H1 (cell line): Measurements from ENCODE around the gene MGMT. TPM values are rescaled to one million over a fixed set of nuclear protein-coding genes. Genes with fewer than 3 reads are reported as not detected.

Source experiments
- CTCF ChIA-PET: fragments of 300-600 bp; sonication (Branson Sonifier 250); formaldehyde crosslinking; loops from one replicate; lab custom pipeline; 2021; ENCODE audit not compliant: partially characterized antibody; lab: Charles Lee
- POLR2A ChIA-PET: fragments of 300-600 bp; sonication (Branson Sonifier 250); formaldehyde crosslinking; loops from one replicate; lab custom pipeline; 2021; ENCODE audit warnings: inconsistent platforms; ENCODE audit not compliant: partially characterized antibody; lab: Charles Lee
- DNase-seq, 2 experiments: peaks; one replicate each; pipeline versions ENCODE4 v3.0.0 to v3.0.0-alpha.2; 2010 to 2022; ENCODE audit warnings: low spot score in 2 of 2, low read depth in 1 of 2, mixed read lengths in 1 of 2
- FAIRE-seq: peaks from 2 replicates; lab custom pipeline; 2011; peaks lifted over from hg19 to GRCh38; lab: Jason Lieb, UNC
- H2AFZ ChIP-seq: 2 replicates; pipeline ENCODE4 v1.8.1; 2012; ENCODE audit warnings: low read length, inconsistent platforms
- H2AK5ac ChIP-seq: 2 replicates; pipeline ENCODE4 v1.6.1; 2013; ENCODE audit warnings: low read depth, low read length
- H2BK120ac ChIP-seq: replicated peaks from 2 replicates; pipeline ENCODE3; 2013; ENCODE audit warnings: low read depth, low read length, inconsistent platforms
- H2BK12ac ChIP-seq: 2 replicates; pipeline ENCODE4 v1.6.1; 2013; ENCODE audit warnings: low read depth, low read length
- H2BK15ac ChIP-seq: 2 replicates; pipeline ENCODE4 v1.6.1; 2013; ENCODE audit warnings: low read length
- H2BK20ac ChIP-seq: 2 replicates; pipeline ENCODE4 v1.6.1; 2013; ENCODE audit warnings: low read length
- H2BK5ac ChIP-seq: 2 replicates; pipeline ENCODE4 v1.6.1; 2013; ENCODE audit warnings: low read depth, low read length
- H3K14ac ChIP-seq: 2 replicates; pipeline ENCODE4 v1.6.1; 2013; ENCODE audit warnings: inconsistent platforms; ENCODE audit not compliant: insufficient read length
- H3K18ac ChIP-seq: 2 replicates; pipeline ENCODE4 v1.6.1; 2013; ENCODE audit warnings: low read length; ENCODE audit errors: extremely low read depth
- H3K23ac ChIP-seq: 2 replicates; pipeline ENCODE4 v1.6.1; 2013; ENCODE audit warnings: inconsistent platforms; ENCODE audit not compliant: insufficient read length
- H3K23me2 ChIP-seq: 2 replicates; pipeline ENCODE4 v1.6.1; 2013; ENCODE audit warnings: low read depth, low read length
- H3K27ac ChIP-seq: 2 replicates; pipeline ENCODE4 v1.6.1; 2011; ENCODE audit warnings: low read depth, low read length, inconsistent platforms
- H3K27me3 ChIP-seq, 4 experiments: replicated peaks in 1 of 4; 1 replicate in 1 of 4; 2 replicates in 3 of 4; pipeline versions ENCODE4 v1.6.1 to v1.8.1; 2011 to 2013; ENCODE audit warnings: low read length in 3 of 4, mild to moderate bottlenecking in 3 of 4, inconsistent platforms in 2 of 4, mixed read lengths in 2 of 4, moderate library complexity in 1 of 4; ENCODE audit not compliant: control insufficient read depth in 3 of 4, insufficient read depth in 3 of 4; ENCODE audit errors: extremely low read depth in 1 of 4
- H3K36me3 ChIP-seq, 4 experiments: 2 replicates each; pipeline versions ENCODE4 v1.6.1 to v1.8.1; 2011 to 2013; ENCODE audit warnings: mild to moderate bottlenecking in 4 of 4, low read length in 3 of 4, moderate library complexity in 2 of 4, control low read depth in 1 of 4, inconsistent platforms in 1 of 4; ENCODE audit not compliant: insufficient read depth in 4 of 4, control insufficient read depth in 2 of 4
- H3K4ac ChIP-seq: replicated peaks from 2 replicates; pipeline ENCODE3; 2013; ENCODE audit warnings: low read length, low read depth, mixed read lengths, inconsistent platforms; ENCODE audit not compliant: insufficient read length
- H3K4me1 ChIP-seq, 4 experiments: replicated peaks in 1 of 4; 1 replicate in 1 of 4; 2 replicates in 3 of 4; pipeline versions ENCODE4 v1.6.1 to v1.8.1; 2011 to 2013; ENCODE audit warnings: low read length in 3 of 4, inconsistent platforms in 2 of 4, mixed read lengths in 1 of 4; ENCODE audit not compliant: insufficient read depth in 4 of 4, control insufficient read depth in 3 of 4
- H3K4me2 ChIP-seq, 2 experiments: 2 replicates each; pipeline versions ENCODE4 v1.6.1 to v1.8.1; 2011 to 2013; ENCODE audit warnings: low read depth in 2 of 2, low read length in 2 of 2, control low read depth in 1 of 2, inconsistent platforms in 1 of 2, mild to moderate bottlenecking in 1 of 2; ENCODE audit not compliant: insufficient read depth in 1 of 2
- H3K4me3 ChIP-seq, 4 experiments: fragments of 200-600, 300-600 bp in 1 of 4; sonication (generic), shearing (Covaris generic), sonication (Bioruptor Twin) in 1 of 4; 2 replicates each; pipeline versions ENCODE4 v1.5.1 to v1.8.1; 2011 to 2016; ENCODE audit warnings: low read length in 4 of 4, low read depth in 3 of 4, control low read depth in 2 of 4, inconsistent platforms in 2 of 4, mild to moderate bottlenecking in 2 of 4, mixed read lengths in 1 of 4, moderate library complexity in 1 of 4; ENCODE audit not compliant: insufficient read depth in 2 of 4; ENCODE audit errors: extremely low read depth in 1 of 4
- H3K56ac ChIP-seq: replicated peaks from 2 replicates; pipeline ENCODE3; 2013; ENCODE audit warnings: low read depth, mild to moderate bottlenecking, mixed read lengths, low read length, inconsistent platforms; ENCODE audit not compliant: insufficient read length
- H3K79me1 ChIP-seq: 2 replicates; pipeline ENCODE4 v1.6.1; 2013; ENCODE audit warnings: low read depth, low read length, control low read depth
- H3K79me2 ChIP-seq, 2 experiments: 2 replicates each; pipeline versions ENCODE4 v1.6.1 to v1.8.1; 2012 to 2013; ENCODE audit warnings: low read length in 2 of 2, mild to moderate bottlenecking in 2 of 2, inconsistent platforms in 1 of 2; ENCODE audit not compliant: insufficient read depth in 2 of 2, control insufficient read depth in 1 of 2
- H3K9ac ChIP-seq, 4 experiments: replicated peaks in 1 of 4; 1 replicate in 1 of 4; 2 replicates in 3 of 4; pipeline versions ENCODE4 v1.6.1 to v1.8.1; 2011 to 2013; ENCODE audit warnings: low read depth in 3 of 4, low read length in 3 of 4, control low read depth in 2 of 4, mild to moderate bottlenecking in 2 of 4, moderate library complexity in 2 of 4, inconsistent platforms in 1 of 4; ENCODE audit errors: extremely low read depth in 1 of 4
- H3K9me3 ChIP-seq, 2 experiments: 2 replicates each; pipeline versions ENCODE4 v1.6.1 to v1.8.1; 2012 to 2013; ENCODE audit warnings: mild to moderate bottlenecking in 2 of 2, moderate library complexity in 2 of 2, control low read depth in 1 of 2, inconsistent platforms in 1 of 2, low read depth in 1 of 2, low read length in 1 of 2, mixed read lengths in 1 of 2; ENCODE audit not compliant: insufficient read depth in 2 of 2
- H4K20me1 ChIP-seq, 2 experiments: replicated peaks in 1 of 2; 2 replicates each; pipeline versions ENCODE3 to v1.8.1; 2011 to 2013; ENCODE audit warnings: inconsistent platforms in 2 of 2, low read length in 2 of 2, mild to moderate bottlenecking in 1 of 2; ENCODE audit not compliant: insufficient read depth in 2 of 2, control insufficient read depth in 1 of 2
- H4K5ac ChIP-seq: 2 replicates; pipeline ENCODE4 v1.6.1; 2013; ENCODE audit warnings: low read length, low read depth, mixed read lengths, inconsistent platforms; ENCODE audit not compliant: insufficient read length
- H4K8ac ChIP-seq: 2 replicates; pipeline ENCODE4 v1.8.0; 2013; ENCODE audit warnings: mild to moderate bottlenecking, moderate library complexity, low read length, inconsistent platforms; ENCODE audit not compliant: insufficient read depth; ENCODE audit errors: extremely low read depth
- H4K91ac ChIP-seq: replicated peaks from 2 replicates; pipeline ENCODE3; 2013; ENCODE audit warnings: low read length, mixed read lengths, inconsistent platforms; ENCODE audit not compliant: insufficient read length
- BACH1 ChIP-seq: IDR thresholded peaks from 2 replicates; pipeline ENCODE4 v1.6.1; 2012; ENCODE audit warnings: low read length, improper control_type of control experiment
- CTBP2 ChIP-seq: IDR thresholded peaks from 2 replicates; pipeline ENCODE4 v1.7.0; 2011; ENCODE audit warnings: borderline replicate concordance, mild to moderate bottlenecking, moderate library complexity, mixed read lengths, low read length; ENCODE audit not compliant: insufficient read depth, insufficient read length
- GTF2F1 ChIP-seq: IDR thresholded peaks from 2 replicates; pipeline ENCODE4 v1.6.1; 2012; ENCODE audit warnings: low read depth, low read length, improper control_type of control experiment, borderline replicate concordance
- MAX ChIP-seq: IDR thresholded peaks from 2 replicates; pipeline ENCODE4 v1.6.1; 2012; ENCODE audit warnings: inconsistent platforms
- NRF1 ChIP-seq: IDR thresholded peaks from 2 replicates; pipeline ENCODE4 v1.6.1; 2011; ENCODE audit warnings: mild to moderate bottlenecking, low read depth, low read length, improper control_type of control experiment
- SP1 ChIP-seq: IDR thresholded peaks from 2 replicates; pipeline ENCODE4 v1.6.1; 2011; ENCODE audit warnings: low read depth, low read length
- SRF ChIP-seq: IDR thresholded peaks from 2 replicates; pipeline ENCODE4 v1.6.1; 2011; ENCODE audit warnings: mild to moderate bottlenecking, low read depth, low read length, moderate library complexity
- SUZ12 ChIP-seq: fragments of 200-600 bp; sonication (generic); IDR thresholded peaks from 2 replicates; pipeline ENCODE4 v1.6.1; 2012; ENCODE audit warnings: mild to moderate bottlenecking, inconsistent platforms, low read length, moderate library complexity, mixed read lengths
- TBP ChIP-seq: IDR thresholded peaks from 2 replicates; pipeline ENCODE4 v1.6.1; 2011; ENCODE audit warnings: low read depth, low read length, improper control_type of control experiment
- TEAD4 ChIP-seq: IDR thresholded peaks from 2 replicates; pipeline ENCODE4 v1.6.1; 2012; ENCODE audit warnings: low read depth, low read length, inconsistent platforms, mixed read lengths
- YY1 ChIP-seq: IDR thresholded peaks from 2 replicates; pipeline ENCODE4 v1.6.1; 2011; ENCODE audit warnings: low read depth, mild to moderate bottlenecking, low read length
- WGBS, 2 experiments: shearing (Covaris generic) in 1 of 2; methylation state at CpG; one replicate each; pipeline versions ENCODE4 v1.1.6 to v1.1.7; 2013 to 2015; ENCODE audit warnings: low lambda C conversion rate in 2 of 2, mixed read lengths in 2 of 2, inconsistent platforms in 1 of 2, low coverage in 1 of 2, missing lambda C conversion rate in 1 of 2; ENCODE audit not compliant: insufficient replicate concordance in 2 of 2, insufficient coverage in 1 of 2, insufficient read length in 1 of 2; ENCODE audit errors: extremely low coverage in 1 of 2, missing lambda C conversion rate in 1 of 2; 5-methylcytosine and 5-hydroxymethylcytosine counted together
- polyA plus RNA-seq, 7 experiments: library from polyadenylated mRNA; depleted of rRNA in 3 of 7; stranded (reverse) in 5 of 7; unstranded in 2 of 7; fragments of >200 nt in 5 of 7; fragments of 200-250 nt in 2 of 7; gene quantifications; 1 replicate in 5 of 7; 2 replicates in 1 of 7; 4 replicates in 1 of 7; pipeline versions ENCODE4 v1.2.1 to v1.2.3, GENCODE V29; 2011 to 2013; ENCODE audit warnings: missing spikeins in 2 of 7, mixed read lengths in 2 of 7
- total RNA-seq: library from RNA; stranded (reverse); fragmentation: NEBNext Ultra II Directional; extraction: Animal tissue kit (Norgen Biotek cat#: 25700); gene quantifications from 2 replicates; pipeline ENCODE4 v1.2.1, GENCODE V29; 2021

The MGMT gene
- total and polyA plus RNA-seq, 2 of the 8 experiments (the other 6 are each of a cell fraction or from before 2014, with no cell fraction given): 9.9 to 10.7 TPM

GRCh38 chr10:129772468-129773358, 305.7 kb downstream of the MGMT start:
- H2AK5ac ChIP-seq: no peak overlapping the region
- TF ChIP-seq TBP: no peak
- no peak for TF ChIP-seq GTF2F1
- no peak for TF ChIP-seq TEAD4
- no peak for TF ChIP-seq SUZ12
- no peak for TF ChIP-seq YY1
- no peak for TF ChIP-seq MAX
- no peak for TF ChIP-seq BACH1
- no peak for TF ChIP-seq CTBP2
- no peak for TF ChIP-seq SRF
- TF ChIP-seq NRF1: no peak
- no peak for TF ChIP-seq SP1

More at GRCh38 chr10:129772468-129773358, 305.7 kb downstream of the MGMT start:
- Histone ChIP-seq H4K8ac (no peak overlapping the region), H3K27me3 (no peaks in the 10 kb centered on the region), H3K4me2 (no peak overlapping the region), H2BK12ac (no peak overlapping the region), H4K20me1 (no peaks in the 10 kb centered on the region), H3K14ac (no peak overlapping the region), H3K27ac (no peak overlapping the region), H3K36me3 (no peaks in the 10 kb centered on the region), H3K4me1 (no peaks in the 10 kb centered on the region; a peak in 1 of 7 replicates), H2BK20ac (no peak overlapping the region), H2BK15ac (no peak overlapping the region), H2BK120ac (no peak overlapping the region), H3K79me2 (no peaks in the 10 kb centered on the region), H3K4ac (no peak overlapping the region), H3K4me3 (no peak overlapping the region), H3K9ac (no peak overlapping the region), H4K5ac (no peak overlapping the region), H3K56ac (no peak overlapping the region), H2AFZ (no peak overlapping the region), H2BK5ac (no peak overlapping the region), H3K18ac (no peak overlapping the region), H3K9me3 (no peaks in the 10 kb centered on the region), H4K91ac (no peak overlapping the region), H3K23me2 (no peaks in the 10 kb centered on the region), H3K79me1 (no peaks in the 10 kb centered on the region), H3K23ac (no peak overlapping the region)
- no peak for DNase-seq
- no peak for FAIRE-seq
- 86% methylated on average over 17 of the region's 17 CpGs; no CpG with 5 or more reads in 1 of the 2 experiments for WGBS, 2 experiments
- POLR2A ChIA-PET: no interaction called here
- CTCF ChIA-PET: interaction anchor here (1.3 to 1.7 kb wide), 2 partner anchors 11 to 22 kb away, joined by 3 to 5 read pairs; no protein-coding TSS in a partner anchor
